ENCODE measurements around the gene WDR91. TPM values are rescaled to one million over a fixed set of nuclear protein-coding genes. Genes with fewer than 3 reads are reported as not detected.

Gene WDR91
- total and polyA plus RNA-seq, 2 donors (not counting 1 experiment from before 2014, with no cell fraction given), result 6.0 to 27.4 TPM

DNA sequence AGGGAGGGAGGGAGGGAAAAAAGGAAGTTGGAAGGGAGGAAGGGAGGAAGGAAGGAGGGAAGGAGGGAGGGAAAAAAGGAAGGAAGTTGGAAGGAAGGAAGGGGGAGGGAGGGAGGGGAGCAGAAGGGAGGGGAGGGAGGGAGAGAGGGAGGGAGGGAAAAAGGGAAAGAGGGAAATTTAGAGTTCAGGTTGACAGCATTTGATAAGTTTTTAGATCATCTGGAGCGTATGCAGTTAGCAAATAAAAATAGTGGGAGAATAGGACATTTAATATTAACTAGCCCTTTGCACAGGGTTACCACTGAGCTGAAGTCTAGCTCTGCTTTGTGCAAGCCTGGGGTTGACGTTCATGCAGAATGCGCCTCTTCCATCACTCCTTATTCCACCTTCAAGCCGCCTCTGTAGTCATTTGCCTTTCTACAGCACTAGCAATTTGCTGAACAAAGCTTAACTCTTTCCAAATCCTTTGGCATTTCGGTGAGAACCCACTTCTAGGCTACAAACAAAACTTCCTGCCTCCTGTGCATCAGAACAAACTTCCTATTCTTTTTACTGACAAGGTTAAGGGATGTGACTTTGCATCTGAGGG is 30.9 kb upstream of the WDR91 start:
- Histone ChIP-seq H3K9ac (ENCODE audit: insufficient read depth, low read length) (no peak overlapping the region), H3K36me3 (ENCODE audit: control insufficient read depth, insufficient read depth, low read length) (no peaks in the 10 kb centered on the region), H3K27me3 (ENCODE audit: control insufficient read depth, insufficient read depth, low read length) (peaks cover 16% of the 10 kb centered on the region), H3K4me1 (ENCODE audit: control insufficient read depth, extremely low read depth, insufficient read depth, low read length) (no peaks in the 10 kb centered on the region), H3K4me3 (replicated peaks in 1 of 4; ENCODE audit: control extremely low read depth in 1 of 4, insufficient read depth in 1 of 4, low read depth in 3 of 4, low read length in 4 of 4) (no peak overlapping the region), H3K79me2 (ENCODE audit: control insufficient read depth, insufficient read depth, low read length) (no peaks in the 10 kb centered on the region), H3K27ac (ENCODE audit: insufficient read depth, low read length) (no peak overlapping the region), H3K9me3 (ENCODE audit: control insufficient read depth, insufficient read depth, low read depth, low read length) (no peaks in the 10 kb centered on the region), H2AFZ (ENCODE audit: low read length) (no peak overlapping the region), H3K4me2 (ENCODE audit: extremely low read depth, insufficient read depth, low read length) (no peak overlapping the region), H4K20me1 (ENCODE audit: control insufficient read depth, extremely low read depth, insufficient read depth, low read length) (no peaks in the 10 kb centered on the region)
- TF ChIP-seq CTCF (conservative IDR thresholded peaks at IDR 0.05 in 1 of 2, IDR thresholded peaks at IDR 0.05 in 1 of 2; ENCODE audit: low read depth in 1 of 2, low read length in 2 of 2), result no peak
- peak; percentile 5 for TF ChIP-seq EZH2 (IDR thresholded peaks at IDR 0.05; ENCODE audit: low read length, missing control alignments)
- DNase-seq (ENCODE audit: low read depth in 2 of 2), result no peak

DNA sequence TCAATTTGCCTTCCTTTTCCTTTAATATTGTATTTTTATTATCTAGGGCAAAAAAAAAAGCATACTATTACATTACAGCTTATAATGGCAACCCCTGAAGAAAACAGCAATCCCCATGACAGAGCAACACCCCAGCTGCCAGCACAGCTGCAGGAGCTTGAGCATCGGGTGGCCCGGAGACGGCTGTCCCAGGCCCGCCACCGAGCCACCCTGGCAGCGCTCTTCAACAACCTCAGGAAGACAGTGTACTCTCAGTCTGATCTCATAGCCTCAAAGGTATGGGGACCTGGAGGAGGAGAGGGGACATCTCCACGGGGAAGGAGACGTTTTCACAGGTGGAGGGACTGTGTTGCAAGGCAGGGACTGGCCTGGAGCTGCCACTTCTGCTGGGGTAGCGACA is 29.1 kb upstream of the WDR91 start:
- H2AFZ ChIP-seq (ENCODE audit: low read length), result no peak overlapping the region
- DNase-seq (ENCODE audit: low read depth in 2 of 2), result no peak
- H3K27ac ChIP-seq (ENCODE audit: insufficient read depth, low read length), result no peak overlapping the region
- no peak overlapping the region for H3K4me2 ChIP-seq (ENCODE audit: extremely low read depth, insufficient read depth, low read length)
- no peak overlapping the region for H3K4me3 ChIP-seq (replicated peaks in 1 of 4; ENCODE audit: control extremely low read depth in 1 of 4, insufficient read depth in 1 of 4, low read depth in 3 of 4, low read length in 4 of 4)
- no peaks in the 10 kb centered on the region for H4K20me1 ChIP-seq (ENCODE audit: control insufficient read depth, extremely low read depth, insufficient read depth, low read length)
- H3K79me2 ChIP-seq (ENCODE audit: control insufficient read depth, insufficient read depth, low read length), result no peaks in the 10 kb centered on the region
- peaks cover 16% of the 10 kb centered on the region for H3K27me3 ChIP-seq (ENCODE audit: control insufficient read depth, insufficient read depth, low read length)
- TF ChIP-seq EZH2 (IDR thresholded peaks at IDR 0.05; ENCODE audit: low read length, missing control alignments), result no peak
- TF ChIP-seq CTCF (conservative IDR thresholded peaks at IDR 0.05 in 1 of 2, IDR thresholded peaks at IDR 0.05 in 1 of 2; ENCODE audit: low read depth in 1 of 2, low read length in 2 of 2), result no peak
- H3K4me1 ChIP-seq (ENCODE audit: control insufficient read depth, extremely low read depth, insufficient read depth, low read length), result no peaks in the 10 kb centered on the region
- no peak overlapping the region for H3K9ac ChIP-seq (ENCODE audit: insufficient read depth, low read length)
- no peaks in the 10 kb centered on the region for H3K9me3 ChIP-seq (ENCODE audit: control insufficient read depth, insufficient read depth, low read depth, low read length)
- no peaks in the 10 kb centered on the region for H3K36me3 ChIP-seq (ENCODE audit: control insufficient read depth, insufficient read depth, low read length)

GRCh38 chr7:135239263-135239662 is 27.9 kb upstream of the WDR91 start:
- H3K4me1 ChIP-seq (ENCODE audit: control insufficient read depth, extremely low read depth, insufficient read depth, low read length), result no peaks in the 10 kb centered on the region
- DNase-seq (ENCODE audit: low read depth in 2 of 2), result no peak

More at GRCh38 chr7:135239263-135239662, 27.9 kb upstream of the WDR91 start:
- H3K4me2 ChIP-seq (ENCODE audit: extremely low read depth, insufficient read depth, low read length), result no peak overlapping the region
- TF ChIP-seq CTCF (conservative IDR thresholded peaks at IDR 0.05 in 1 of 2, IDR thresholded peaks at IDR 0.05 in 1 of 2; ENCODE audit: low read depth in 1 of 2, low read length in 2 of 2) (no peak), EZH2 (IDR thresholded peaks at IDR 0.05; ENCODE audit: low read length, missing control alignments) (no peak)
- no peak overlapping the region for H3K9ac ChIP-seq (ENCODE audit: insufficient read depth, low read length)
- no peaks in the 10 kb centered on the region for H4K20me1 ChIP-seq (ENCODE audit: control insufficient read depth, extremely low read depth, insufficient read depth, low read length)
- peaks cover 16% of the 10 kb centered on the region for H3K27me3 ChIP-seq (ENCODE audit: control insufficient read depth, insufficient read depth, low read length)
- no peaks in the 10 kb centered on the region for H3K36me3 ChIP-seq (ENCODE audit: control insufficient read depth, insufficient read depth, low read length)
- no peaks in the 10 kb centered on the region for H3K79me2 ChIP-seq (ENCODE audit: control insufficient read depth, insufficient read depth, low read length)
- no peak overlapping the region for H2AFZ ChIP-seq (ENCODE audit: low read length)
- H3K9me3 ChIP-seq (ENCODE audit: control insufficient read depth, insufficient read depth, low read depth, low read length), result no peaks in the 10 kb centered on the region
- no peak overlapping the region for H3K27ac ChIP-seq (ENCODE audit: insufficient read depth, low read length)
- H3K4me3 ChIP-seq (replicated peaks in 1 of 4; ENCODE audit: control extremely low read depth in 1 of 4, insufficient read depth in 1 of 4, low read depth in 3 of 4, low read length in 4 of 4), result no peak overlapping the region
